22Rv1 (cell line): ENCODE measurements around the gene CA9.

ENCODE experiments used
- ZFX ChIP-seq: fragments of 450-650 bp; IDR thresholded peaks from 2 replicates; pipeline ENCODE4 v1.6.1; 2017; ENCODE audit warnings: antibody characterized with exemption, borderline replicate concordance
- TF ChIP-seq, protein P1 (sequence below): fragments of 450-650 bp; IDR thresholded peaks from 2 replicates; pipeline ENCODE4 v1.5.1; 2017; ENCODE audit warnings: mild to moderate bottlenecking

GRCh38 chr9:35717132-35717870 lies 43.6 kb downstream of the CA9 start:
- TF ChIP-seq, protein P1, sequence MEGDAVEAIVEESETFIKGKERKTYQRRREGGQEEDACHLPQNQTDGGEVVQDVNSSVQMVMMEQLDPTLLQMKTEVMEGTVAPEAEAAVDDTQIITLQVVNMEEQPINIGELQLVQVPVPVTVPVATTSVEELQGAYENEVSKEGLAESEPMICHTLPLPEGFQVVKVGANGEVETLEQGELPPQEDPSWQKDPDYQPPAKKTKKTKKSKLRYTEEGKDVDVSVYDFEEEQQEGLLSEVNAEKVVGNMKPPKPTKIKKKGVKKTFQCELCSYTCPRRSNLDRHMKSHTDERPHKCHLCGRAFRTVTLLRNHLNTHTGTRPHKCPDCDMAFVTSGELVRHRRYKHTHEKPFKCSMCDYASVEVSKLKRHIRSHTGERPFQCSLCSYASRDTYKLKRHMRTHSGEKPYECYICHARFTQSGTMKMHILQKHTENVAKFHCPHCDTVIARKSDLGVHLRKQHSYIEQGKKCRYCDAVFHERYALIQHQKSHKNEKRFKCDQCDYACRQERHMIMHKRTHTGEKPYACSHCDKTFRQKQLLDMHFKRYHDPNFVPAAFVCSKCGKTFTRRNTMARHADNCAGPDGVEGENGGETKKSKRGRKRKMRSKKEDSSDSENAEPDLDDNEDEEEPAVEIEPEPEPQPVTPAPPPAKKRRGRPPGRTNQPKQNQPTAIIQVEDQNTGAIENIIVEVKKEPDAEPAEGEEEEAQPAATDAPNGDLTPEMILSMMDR = no peak
- TF ChIP-seq ZFX = no peak
